H9 (cell line): ENCODE data around the gene CLDN16. TPM values are rescaled to one million over a fixed set of nuclear protein-coding genes. Genes with fewer than 3 reads are reported as not detected.

Experiments used
- DNase-seq: peaks from one replicate; pipeline ENCODE4 v3.0.0-alpha.2; 2017
- H2AFZ ChIP-seq: one replicate; pipeline ENCODE4 v1.6.1; 2013; ENCODE audit warnings: mild to moderate bottlenecking, low read length, control low read depth, moderate library complexity
- H2AK5ac ChIP-seq: 2 replicates; pipeline ENCODE4 v1.6.1; 2013; ENCODE audit warnings: low read length, control low read depth, mixed read lengths; ENCODE audit not compliant: insufficient read length
- H2BK120ac ChIP-seq: one replicate; pipeline ENCODE4 v1.6.1; 2013; ENCODE audit warnings: low read depth, mild to moderate bottlenecking, low read length, control low read depth, inconsistent platforms; ENCODE audit not compliant: poor library complexity, severe bottlenecking
- H2BK12ac ChIP-seq: 2 replicates; pipeline ENCODE4 v1.6.1; 2013; ENCODE audit warnings: low read length, control low read depth, mixed read lengths, low read depth; ENCODE audit not compliant: insufficient read length
- H2BK15ac ChIP-seq: 2 replicates; pipeline ENCODE4 v1.6.1; 2013; ENCODE audit warnings: low read depth, low read length, control low read depth
- H2BK20ac ChIP-seq: one replicate; pipeline ENCODE4 v1.6.1; 2013; ENCODE audit warnings: low read depth, mild to moderate bottlenecking, low read length, control low read depth, inconsistent platforms; ENCODE audit not compliant: poor library complexity, severe bottlenecking
- H2BK5ac ChIP-seq: 2 replicates; pipeline ENCODE4 v1.6.1; 2013; ENCODE audit warnings: low read length, control low read depth, mixed read lengths; ENCODE audit not compliant: insufficient read length
- H3K14ac ChIP-seq: 2 replicates; pipeline ENCODE4 v1.6.1; 2013; ENCODE audit warnings: low read length, control low read depth; ENCODE audit not compliant: insufficient read depth
- H3K18ac ChIP-seq: 2 replicates; pipeline ENCODE4 v1.6.1; 2013; ENCODE audit warnings: low read depth, mild to moderate bottlenecking, mixed read lengths, low read length, control low read depth; ENCODE audit not compliant: insufficient read length
- H3K23ac ChIP-seq: 2 replicates; pipeline ENCODE4 v1.6.1; 2013; ENCODE audit warnings: low read length, control low read depth, mixed read lengths, low read depth; ENCODE audit not compliant: insufficient read length
- H3K23me2 ChIP-seq: 2 replicates; pipeline ENCODE4 v1.6.1; 2013; ENCODE audit warnings: low read depth, mild to moderate bottlenecking, mixed read lengths, low read length, control low read depth; ENCODE audit not compliant: insufficient read length, poor library complexity, severe bottlenecking
- H3K27ac ChIP-seq: 2 replicates; pipeline ENCODE4 v1.5.1; 2013; ENCODE audit warnings: low read length, control low read depth, mixed read lengths, low read depth; ENCODE audit not compliant: insufficient read length
- H3K27me3 ChIP-seq: 2 replicates; pipeline ENCODE4 v1.6.1; 2013; ENCODE audit warnings: low read length, control low read depth, inconsistent platforms; ENCODE audit not compliant: insufficient read depth
- H3K4ac ChIP-seq: 2 replicates; pipeline ENCODE4 v1.6.1; 2013; ENCODE audit warnings: low read depth, mild to moderate bottlenecking, control low read depth, inconsistent platforms, low read length, moderate library complexity
- H3K4me1 ChIP-seq: 2 replicates; pipeline ENCODE4 v1.6.1; 2013; ENCODE audit warnings: low read length, control low read depth, inconsistent platforms; ENCODE audit not compliant: insufficient read depth
- H3K4me2 ChIP-seq: 2 replicates; pipeline ENCODE4 v1.6.1; 2013; ENCODE audit warnings: low read length, control low read depth, mixed read lengths; ENCODE audit not compliant: insufficient read length, insufficient read depth
- H3K56ac ChIP-seq: 2 replicates; pipeline ENCODE4 v1.6.1; 2013; ENCODE audit warnings: low read depth, mild to moderate bottlenecking, mixed read lengths, low read length, control low read depth; ENCODE audit not compliant: insufficient read length
- H3K79me1 ChIP-seq: 2 replicates; pipeline ENCODE4 v1.6.1; 2013; ENCODE audit warnings: low read depth, mild to moderate bottlenecking, moderate library complexity, low read length, control low read depth, inconsistent platforms; ENCODE audit not compliant: insufficient read depth, poor library complexity, severe bottlenecking
- H3K79me2 ChIP-seq: 2 replicates; pipeline ENCODE4 v1.6.1; 2013; ENCODE audit warnings: low read length, control low read depth, inconsistent platforms; ENCODE audit not compliant: insufficient read depth
- H3K9ac ChIP-seq: 2 replicates; pipeline ENCODE4 v1.6.1; 2013; ENCODE audit warnings: low read length, control low read depth, mixed read lengths; ENCODE audit not compliant: insufficient read length; ENCODE audit errors: extremely low read depth
- H3K9me3 ChIP-seq: one replicate; pipeline ENCODE4 v1.6.1; 2013; ENCODE audit warnings: low read depth, low read length, inconsistent platforms; ENCODE audit not compliant: control insufficient read depth
- H3T11ph ChIP-seq: one replicate; pipeline ENCODE4 v1.6.1; 2013; ENCODE audit warnings: mild to moderate bottlenecking, low read length, control low read depth, inconsistent platforms
- H4K20me1 ChIP-seq: one replicate; pipeline ENCODE4 v1.6.1; 2013; ENCODE audit not compliant: control insufficient read depth, insufficient read length, insufficient read depth
- H4K5ac ChIP-seq: 2 replicates; pipeline ENCODE4 v1.6.1; 2013; ENCODE audit warnings: low read depth, mild to moderate bottlenecking, mixed read lengths, low read length, control low read depth; ENCODE audit not compliant: insufficient read length
- H4K8ac ChIP-seq: replicated peaks from 2 replicates; pipeline ENCODE4 v1.6.1; 2013; ENCODE audit warnings: low read length, control low read depth, mixed read lengths, low read depth; ENCODE audit not compliant: insufficient read length
- H4K91ac ChIP-seq: 2 replicates; pipeline ENCODE4 v1.6.1; 2013; ENCODE audit warnings: low read depth, mild to moderate bottlenecking, moderate library complexity, mixed read lengths, low read length, control low read depth; ENCODE audit not compliant: insufficient read length
- H3K27ac Mint-ChIP-seq, 3 experiments: 2 replicates in 2 of 3; 3 replicates in 1 of 3; pipeline ENCODE4 v1.8.0; 2020 to 2021; ENCODE audit warnings: mixed read lengths in 3 of 3, mild to moderate bottlenecking in 1 of 3, moderate library complexity in 1 of 3
- H3K27me3 Mint-ChIP-seq: 2 replicates; pipeline ENCODE4 v1.8.0; 2021; ENCODE audit warnings: low read depth, mild to moderate bottlenecking, moderate library complexity, mixed read lengths
- H3K36me3 Mint-ChIP-seq, 3 experiments: 2 replicates in 2 of 3; 3 replicates in 1 of 3; pipeline ENCODE4 v1.8.0; 2020 to 2021; ENCODE audit warnings: low read depth in 3 of 3, mixed read lengths in 3 of 3; ENCODE audit not compliant: insufficient read depth in 1 of 3
- H3K4me1 Mint-ChIP-seq, 2 experiments: 2 replicates each; pipeline ENCODE4 v1.8.0; 2020; ENCODE audit warnings: mixed read lengths in 2 of 2
- H3K4me3 Mint-ChIP-seq, 2 experiments: 2 replicates in 1 of 2; 3 replicates in 1 of 2; pipeline ENCODE4 v1.8.0; 2020 to 2021; ENCODE audit warnings: mild to moderate bottlenecking in 2 of 2, mixed read lengths in 2 of 2, moderate library complexity in 1 of 2
- H3K9me3 Mint-ChIP-seq, 2 experiments: 2 replicates in 1 of 2; 3 replicates in 1 of 2; pipeline ENCODE4 v1.8.0; 2020; ENCODE audit warnings: mild to moderate bottlenecking in 2 of 2, mixed read lengths in 2 of 2, moderate library complexity in 1 of 2
- CTCF ChIP-seq: fragments of 200-600 bp; sonication (generic); conservative IDR thresholded peaks from 3 replicates; pipeline ENCODE4 v1.8.0; 2021; ENCODE audit warnings: antibody characterized with exemption, mild to moderate bottlenecking
- WGBS: extraction: QIAGEN DNeasy Blood & Tissue Kit; methylation state at CpG from one replicate; pipeline ENCODE4 v1.1.7; 2013; ENCODE audit warnings: missing lambda C conversion rate, low lambda C conversion rate, mixed read lengths; ENCODE audit not compliant: insufficient read length; ENCODE audit errors: extremely low coverage; 5-methylcytosine and 5-hydroxymethylcytosine counted together
- total RNA-seq: library from RNA; stranded (reverse); gene quantifications from 2 replicates; pipeline ENCODE4 v1.2.1, GENCODE V29; 2021

CLDN16 gene
- total RNA-seq, 1 experiment from 2014 or later, result not detected

GRCh38 chr3:190352861-190353457 lies 35.0 kb upstream of the CLDN16 start:
- H3K27me3 ChIP-seq, result no peaks in the 10 kb centered on the region
- H3K9ac ChIP-seq, result no peak overlapping the region
- H3K4me1 ChIP-seq, result no peaks in the 10 kb centered on the region
- Mint-ChIP-seq H3K4me1 (peaks cover 5 to 9% of the 10 kb centered on the region in 2 experiments), H3K27me3 (no peaks in the 10 kb centered on the region; the same call in 1 of the 2 replicates), H3K9me3 (peaks cover 0 to 4% of the 10 kb centered on the region in 2 experiments; a peak in 2 of 5 replicates), H3K4me3 (no peak overlapping the region), H3K27ac (no peak overlapping the region), H3K36me3 (peaks cover 0 to 5% (median 0%) of the 10 kb centered on the region in 3 experiments; a peak in 1 of 7 replicates)
- no peaks in the 10 kb centered on the region for H3K79me1 ChIP-seq
- no peak overlapping the region for H3K27ac ChIP-seq
- no peak overlapping the region for H3K4me2 ChIP-seq
- no peak overlapping the region for H2BK120ac ChIP-seq
- H4K91ac ChIP-seq, result no peak overlapping the region
- no peak overlapping the region for H2AK5ac ChIP-seq
- no peak overlapping the region for H4K8ac ChIP-seq
- H2BK12ac ChIP-seq, result no peak overlapping the region
- H3K79me2 ChIP-seq, result no peaks in the 10 kb centered on the region
- H3K23ac ChIP-seq, result no peak overlapping the region
- H2AFZ ChIP-seq, result no peak overlapping the region
- no peaks in the 10 kb centered on the region for H4K20me1 ChIP-seq
- no peak for DNase-seq
- no peak overlapping the region for H3K4ac ChIP-seq
- TF ChIP-seq CTCF, result no peak
- no peaks in the 10 kb centered on the region for H3K9me3 ChIP-seq
- no peak overlapping the region for H4K5ac ChIP-seq
- H3K14ac ChIP-seq, result no peak overlapping the region
- H2BK5ac ChIP-seq, result no peak overlapping the region
- no peak overlapping the region for H2BK20ac ChIP-seq
- H3T11ph ChIP-seq, result no peak overlapping the region
- H3K23me2 ChIP-seq, result no peaks in the 10 kb centered on the region
- no peak overlapping the region for H3K18ac ChIP-seq
- no peak overlapping the region for H2BK15ac ChIP-seq
- H3K56ac ChIP-seq, result no peak overlapping the region
- no CpG with 5 or more reads among the region's 1 CpG for WGBS
